Motor neuron (in vitro differentiated cells): ENCODE data around the gene PTPRM. TPM values are rescaled to one million over a fixed set of nuclear protein-coding genes. Genes with fewer than 3 reads are reported as not detected.
A peak's percentile ranks its signal among the peaks of the same experiment; 100 is the strongest.

Experiments
- ATAC-seq, 8 experiments: fragments of 200-7000 bp; cut with Tn5 transposase; replicated peaks in 6 of 8; 2 replicates each; pipeline ENCODE4 v1.8.0; 2021; ENCODE audit warnings: mild to moderate bottlenecking in 8 of 8, moderate library complexity in 8 of 8
- H3K27ac ChIP-seq, 2 donors: fragments of 250-450 bp; sonication (Bioruptor Pico); 2 replicates each; pipeline ENCODE4 v1.9.0; 2021; ENCODE audit warnings: antibody characterized with exemption in 2 of 2, mild to moderate bottlenecking in 2 of 2, moderate library complexity in 1 of 2
- H3K4me1 ChIP-seq, 2 donors: fragments of 250-450 bp; sonication (Bioruptor Pico); replicated peaks in 1 of 2; 2 replicates each; pipeline ENCODE4 v1.6.1; 2021; ENCODE audit warnings: antibody characterized with exemption in 2 of 2, mild to moderate bottlenecking in 2 of 2, moderate library complexity in 1 of 2
- H3K4me3 ChIP-seq, 5 donors: fragments of 250-450 bp; sonication (Bioruptor Pico); 2 replicates each; pipeline ENCODE4 v1.9.0; 2021; ENCODE audit warnings: antibody characterized with exemption in 5 of 5, mild to moderate bottlenecking in 5 of 5, moderate library complexity in 4 of 5
- WGBS, 10 experiments: fragments of 450-650 bp; shearing (Covaris generic); methylation state at CpG; one replicate each; pipeline ENCODE4 v1.0.0; 2022; 5-methylcytosine and 5-hydroxymethylcytosine counted together
- in situ Hi-C, 9 experiments: fragments of 400-800 bp; cut with MboI; loops; one replicate each; pipeline ENCODE4 v1.15.0; 2021; ENCODE audit warnings: low sequenced_read_pairs in 9 of 9, low pct_unique_long_range_greater_than_20kb in 2 of 9; ENCODE audit not compliant: unreplicated experiment in 9 of 9
- total RNA-seq, 8 experiments: library from RNA; unstranded; fragments of 300-600 nt; gene quantifications; 2 replicates each; pipeline versions ENCODE4 v1.2.3 to v1.2.4, GENCODE V29; 2022

PTPRM gene
- total RNA-seq, 8 experiments from 2014 or later, result 12.9 to 106 (median 66.9) TPM

DNA sequence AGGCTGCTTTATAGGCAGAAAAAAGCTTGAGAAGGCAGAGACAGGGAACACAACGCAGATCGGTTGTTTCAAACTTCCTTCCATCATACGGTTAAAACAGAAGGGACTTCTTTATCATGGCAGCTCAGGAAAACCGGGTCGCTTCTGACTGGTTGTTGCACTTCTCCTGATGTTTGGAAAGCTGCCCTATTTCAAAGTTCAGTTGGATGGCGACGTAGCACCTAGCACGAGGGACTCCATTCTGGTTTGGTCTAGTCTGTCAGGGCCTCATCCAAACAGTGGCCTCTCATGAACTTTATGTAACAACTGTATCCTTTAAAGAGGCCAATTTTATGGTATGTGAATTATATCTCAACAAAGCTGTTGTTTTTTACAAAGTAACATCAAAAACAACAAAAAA, 832.0 kb downstream of the PTPRM start:
- in situ Hi-C loops, result loop anchor here in 3 of 9 experiments (25.0 kb wide), 2 partner anchors 312 to 612 kb away; no protein-coding TSS in a partner anchor
- ATAC-seq, result no peak

DNA sequence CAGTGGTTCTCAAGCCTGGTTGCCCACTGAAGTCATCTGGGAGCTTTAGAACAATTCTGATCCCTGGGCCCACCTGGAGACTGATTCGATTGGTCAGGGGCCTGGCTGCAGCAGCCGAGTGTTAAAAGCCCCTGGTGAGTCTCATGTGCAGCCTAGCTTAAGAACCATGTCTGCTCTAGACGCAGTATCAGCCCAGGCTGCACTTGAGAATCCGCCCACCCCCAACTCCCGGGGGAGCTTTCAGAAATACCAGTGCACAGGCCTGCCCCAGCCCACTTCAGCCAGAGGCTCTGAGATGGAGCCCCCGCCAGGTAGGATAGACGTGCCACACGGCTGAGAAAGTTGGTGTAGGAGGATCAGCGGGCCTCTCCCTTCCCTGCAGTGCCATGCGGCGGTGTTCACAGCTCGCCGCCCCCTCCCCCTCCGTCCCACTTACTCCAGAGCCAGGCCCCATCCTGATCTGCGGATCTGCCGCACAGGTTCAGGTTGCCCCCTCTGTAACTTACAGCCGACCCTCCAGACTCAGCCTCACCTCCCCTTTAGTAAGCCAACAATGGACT, 833.2 kb downstream of the PTPRM start:
- ATAC-seq, result no peak
- Histone ChIP-seq H3K4me3 (no peak overlapping the region), H3K27ac (no peak overlapping the region), H3K4me1 (peaks cover 0 to 5% of the 10 kb centered on the region in 2 donors)
- in situ Hi-C loops, result no loop called here
- 60 to 100% (median 93%) methylated on average over 1 to 8 of the region's 17 CpGs; no CpG with 5 or more reads in 5 of the 10 experiments for WGBS, 10 experiments

More for the DNA sequence above, 832.0 kb downstream of the PTPRM start:
- Histone ChIP-seq H3K27ac (no peak overlapping the region), H3K4me1 (peaks cover 0 to 5% of the 10 kb centered on the region in 2 donors), H3K4me3 (no peak overlapping the region)
- 73 to 100% (median 97%) methylated on average over 2 to 8 of the region's 8 CpGs; no CpG with 5 or more reads in 1 of the 10 experiments for WGBS, 10 experiments

- no peak overlapping the region for H3K27ac ChIP-seq
- H3K4me1 ChIP-seq, result peaks cover 0 to 5% of the 10 kb centered on the region in 2 donors
- in situ Hi-C loops, result no loop called here
- ATAC-seq, result no peak
- H3K4me3 ChIP-seq, result no peak overlapping the region
- no CpG with 5 or more reads among the region's 2 CpGs for WGBS, 10 experiments
Measured at GRCh38 chr18:8400825-8401224, 833.7 kb downstream of the PTPRM start.

- H3K4me3 ChIP-seq, result no peak overlapping the region
- in situ Hi-C loops, result no loop called here
- ATAC-seq, result no peak
- WGBS, 10 experiments, result 40 to 100% (median 90%) methylated on average over 1 to 7 of the region's 17 CpGs; no CpG with 5 or more reads in 2 of the 10 experiments
- peaks cover 0 to 5% of the 10 kb centered on the region in 2 donors for H3K4me1 ChIP-seq
- no peak overlapping the region for H3K27ac ChIP-seq
Measured at GRCh38 chr18:8401606-8402005, 834.5 kb downstream of the PTPRM start.

DNA sequence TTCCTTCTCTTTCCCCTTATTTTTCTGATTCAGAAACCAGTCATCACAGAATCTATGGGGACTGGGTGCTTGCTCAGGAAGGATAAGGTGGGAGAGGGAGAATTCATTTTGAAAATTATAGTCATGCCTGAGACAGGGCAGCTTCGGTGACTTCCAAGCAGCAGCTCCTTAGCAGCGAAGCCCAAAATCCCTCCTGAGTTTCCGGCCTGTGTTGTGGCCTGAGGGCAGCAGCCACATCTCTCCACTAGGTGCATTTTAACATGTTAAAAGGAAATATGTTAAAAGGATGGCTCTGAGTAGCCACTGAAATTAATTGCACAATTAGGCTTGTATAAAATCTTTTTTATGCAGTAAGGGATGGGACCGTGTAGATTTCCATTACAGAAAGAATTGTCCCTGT, 835.1 kb downstream of the PTPRM start:
- in situ Hi-C loops, result no loop called here
- peak in 1 of 8 experiments; percentile 22 for ATAC-seq
- H3K4me1 ChIP-seq, result peaks cover 0 to 5% of the 10 kb centered on the region in 2 donors
- no peak overlapping the region for H3K27ac ChIP-seq
- 0 to 100% (median 76%) methylated on average over 1 to 4 of the region's 4 CpGs; no CpG with 5 or more reads in 2 of the 10 experiments for WGBS, 10 experiments
- H3K4me3 ChIP-seq, result no peak overlapping the region

DNA sequence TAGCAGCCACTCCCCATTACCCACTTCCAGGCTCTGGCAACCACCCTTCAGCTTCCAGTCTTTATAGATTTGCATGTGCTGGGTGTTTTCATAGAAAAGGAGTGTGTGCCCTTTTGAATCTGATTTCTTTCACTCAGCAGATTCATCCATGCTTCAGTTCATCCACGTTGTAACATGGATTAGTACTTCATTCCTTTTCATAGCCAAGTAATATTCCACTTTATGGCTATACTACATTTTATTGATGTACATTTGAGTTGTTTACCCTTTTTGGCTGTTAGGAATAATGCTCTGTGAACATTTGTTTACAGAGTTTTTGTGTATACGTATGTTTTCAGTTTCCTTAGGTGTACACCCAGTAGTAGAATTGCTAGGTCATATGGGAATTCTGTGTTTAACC, 836.6 kb downstream of the PTPRM start:
- no peak overlapping the region for H3K27ac ChIP-seq
- in situ Hi-C loops, result no loop called here
- no peak for ATAC-seq
- H3K4me1 ChIP-seq, result peaks cover 0 to 5% of the 10 kb centered on the region in 2 donors
- H3K4me3 ChIP-seq, result no peak overlapping the region
- WGBS, 10 experiments, result 80 to 100% (median 100%) methylated on average over 1 to 2 of the region's 2 CpGs; no CpG with 5 or more reads in 1 of the 10 experiments

DNA sequence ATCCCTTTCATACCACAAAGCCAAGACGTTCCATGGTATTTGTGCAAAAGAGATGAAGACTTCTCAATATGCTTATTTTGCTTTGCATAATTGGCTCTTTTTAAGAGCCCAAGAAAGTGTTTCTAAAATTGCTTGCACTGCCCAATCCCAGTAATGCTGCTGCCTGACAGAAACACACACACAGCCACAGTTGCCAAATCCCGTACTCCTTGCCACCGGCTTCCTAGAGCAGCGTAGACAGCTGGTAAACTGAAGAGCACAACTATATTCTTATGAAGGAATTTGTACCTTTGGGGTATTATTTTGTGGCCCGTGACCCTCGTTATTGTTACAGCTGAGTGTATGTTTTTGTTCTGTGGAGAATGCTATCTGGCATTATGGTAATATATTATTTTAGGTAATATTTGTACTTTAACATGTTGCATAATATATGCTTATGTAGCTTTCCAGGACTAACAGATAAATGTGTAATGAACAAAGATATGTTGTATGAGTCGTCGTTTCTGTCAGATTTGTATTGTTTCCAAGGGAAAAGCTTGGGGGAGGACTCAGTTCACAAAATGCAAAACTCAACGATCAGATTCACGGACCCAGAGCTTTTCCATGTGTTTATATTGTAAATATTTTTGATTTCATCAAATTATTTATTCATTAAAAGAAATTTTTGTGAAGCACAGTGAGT, 839.2 kb downstream of the PTPRM start:
- ATAC-seq, result peak in 1 of 8 experiments; percentile 86
- in situ Hi-C loops, result no loop called here
- peaks cover 0 to 5% of the 10 kb centered on the region in 2 donors for H3K4me1 ChIP-seq
- no peak overlapping the region for H3K27ac ChIP-seq
- WGBS, 10 experiments, result 16 to 100% (median 87%) methylated on average over 2 to 10 of the region's 10 CpGs
- no peak overlapping the region for H3K4me3 ChIP-seq

GRCh38 chr18:8406868-8407250, 839.7 kb downstream of the PTPRM start:
- Histone ChIP-seq H3K27ac (no peak overlapping the region), H3K4me1 (peaks cover 0 to 5% of the 10 kb centered on the region in 2 donors), H3K4me3 (no peak overlapping the region)
- ATAC-seq, result no peak
- 70 to 95% (median 88%) methylated on average over 2 to 12 of the region's 15 CpGs; no CpG with 5 or more reads in 2 of the 10 experiments for WGBS, 10 experiments
- in situ Hi-C loops, result no loop called here

GRCh38 chr18:8409151-8409550, 842.0 kb downstream of the PTPRM start:
- ATAC-seq, result no peak
- no peak overlapping the region for H3K4me3 ChIP-seq
- no peaks in the 10 kb centered on the region for H3K4me1 ChIP-seq
- no peak overlapping the region for H3K27ac ChIP-seq
- WGBS, 10 experiments, result 94 to 100% (median 100%) methylated on average over 1 to 3 of the region's 3 CpGs; no CpG with 5 or more reads in 7 of the 10 experiments
- in situ Hi-C loops, result no loop called here

- no peak for ATAC-seq
- Histone ChIP-seq H3K4me1 (no peaks in the 10 kb centered on the region), H3K27ac (no peak overlapping the region), H3K4me3 (no peak overlapping the region)
- in situ Hi-C loops, result no loop called here
Measured at GRCh38 chr18:8411492-8411891, 844.4 kb downstream of the PTPRM start.

- Histone ChIP-seq H3K4me3 (no peak overlapping the region), H3K4me1 (no peaks in the 10 kb centered on the region), H3K27ac (no peak overlapping the region)
- no peak for ATAC-seq
- 75 to 100% (median 85%) methylated on average over 1 to 6 of the region's 8 CpGs; no CpG with 5 or more reads in 4 of the 10 experiments for WGBS, 10 experiments
- in situ Hi-C loops, result no loop called here
Measured at GRCh38 chr18:8412117-8412516, 845.0 kb downstream of the PTPRM start.

GRCh38 chr18:8413189-8413588, 846.1 kb downstream of the PTPRM start:
- in situ Hi-C loops, result no loop called here
- Histone ChIP-seq H3K4me1 (no peaks in the 10 kb centered on the region), H3K4me3 (no peak overlapping the region), H3K27ac (no peak overlapping the region)
- 54 to 100% (median 79%) methylated on average over 1 to 2 of the region's 2 CpGs; no CpG with 5 or more reads in 3 of the 10 experiments for WGBS, 10 experiments
- ATAC-seq, result no peak

DNA sequence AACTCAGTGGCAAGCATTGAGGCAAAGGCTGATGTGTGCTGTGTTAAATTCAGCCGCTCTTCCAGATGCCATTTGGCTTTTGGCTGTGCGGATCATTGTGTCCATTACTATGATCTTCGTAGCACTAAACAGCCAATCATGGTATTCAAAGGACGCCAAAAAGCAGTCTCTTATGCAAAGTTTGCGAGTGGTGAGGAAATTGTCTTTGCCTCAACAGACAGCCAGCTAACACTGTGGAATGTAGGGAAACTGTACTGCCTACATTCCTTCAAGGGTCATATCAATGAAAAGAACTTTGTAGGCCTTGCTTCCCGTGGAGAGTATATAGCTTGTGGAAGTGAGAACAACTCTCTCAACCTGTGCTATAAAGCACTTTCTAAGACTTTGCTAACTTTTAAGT, 846.6 kb downstream of the PTPRM start:
- Histone ChIP-seq H3K4me1 (no peaks in the 10 kb centered on the region), H3K4me3 (no peak overlapping the region), H3K27ac (no peak overlapping the region)
- in situ Hi-C loops, result no loop called here
- ATAC-seq, result no peak
- 50 to 95% (median 73%) methylated on average over 2 to 6 of the region's 6 CpGs; no CpG with 5 or more reads in 3 of the 10 experiments for WGBS, 10 experiments
